HG03066 (cell line): Measurements from ENCODE around the gene EIF2S3.

Source experiments
- ATAC-seq: cut with Tn5 transposase; IDR thresholded peaks from one replicate; pipeline ENCODE4 v1.9.1; 2021; ENCODE audit warnings: low read depth; ENCODE audit not compliant: unreplicated experiment

The EIF2S3 gene

DNA sequence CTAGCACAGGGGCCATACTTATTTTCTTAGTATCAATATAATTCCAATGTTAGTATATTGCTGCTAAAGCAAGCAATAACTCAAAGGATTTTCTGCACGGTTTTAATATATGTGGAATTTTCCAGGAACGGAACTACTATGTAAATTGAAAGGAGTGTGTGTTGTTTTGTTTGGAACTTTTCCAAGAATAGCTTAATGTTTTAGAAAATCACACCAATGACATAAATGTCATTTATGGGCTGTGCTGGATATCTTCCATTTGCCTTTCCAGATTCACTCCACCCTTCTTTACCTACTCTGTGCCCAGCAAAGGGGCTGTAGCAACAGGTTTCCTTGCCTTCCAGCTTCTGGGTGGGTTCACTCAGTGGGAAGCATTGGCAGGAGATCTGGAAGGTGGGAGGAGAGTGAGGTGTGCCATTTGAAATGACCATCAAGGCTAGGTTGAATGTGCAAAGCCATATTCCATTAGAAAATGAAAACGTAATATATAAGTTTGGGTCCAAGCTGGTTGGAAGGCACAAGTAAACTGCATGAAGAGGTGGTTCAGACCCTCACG, 69.6 kb downstream of the EIF2S3 start:
- no peak for ATAC-seq

DNA sequence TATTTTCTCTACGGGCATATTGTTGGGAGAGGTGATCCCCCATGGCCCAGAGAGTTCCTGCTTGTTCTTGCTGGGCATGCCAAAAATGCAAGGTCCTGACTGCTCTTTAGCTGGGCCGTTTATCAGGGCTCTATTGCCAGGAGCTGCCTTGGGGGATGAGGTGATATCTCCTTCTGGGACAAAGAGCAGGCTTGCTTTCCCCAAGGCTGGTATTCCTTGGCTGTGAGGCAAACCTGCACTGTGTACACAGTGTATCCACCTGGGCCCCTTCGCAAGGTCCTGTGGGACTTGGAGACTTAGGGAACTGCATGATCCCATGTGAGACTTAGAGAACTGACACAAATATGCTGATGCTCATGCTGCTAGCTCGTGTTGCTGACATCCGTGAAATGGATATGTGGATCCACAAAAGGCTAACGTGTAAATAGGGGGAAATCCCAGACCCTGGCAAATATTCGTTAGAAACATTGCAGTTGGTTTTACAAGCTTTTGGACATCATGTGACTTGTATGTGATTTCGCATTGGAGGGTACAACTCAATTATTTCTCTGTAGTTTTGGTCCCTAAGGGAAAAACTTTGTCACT, 70.4 kb downstream of the EIF2S3 start:
- no peak for ATAC-seq
